B cell (primary cell): ENCODE measurements around the gene PHF20. TPM values are rescaled to one million over a fixed set of nuclear protein-coding genes. Genes with fewer than 3 reads are reported as not detected.

Experiments used
- ATAC-seq: fragments of 200-7000 bp; cut with Tn5 transposase; one replicate; pipeline ENCODE4 v1.10.0; 2021; ENCODE audit warnings: low read depth, mild to moderate bottlenecking, moderate number of reproducible peaks, moderate library complexity
- CTCF ChIA-PET: fragments of 350-600 bp; sonication (Branson Sonifier 250); formaldehyde crosslinking; loops from one replicate; lab custom pipeline; 2021; ENCODE audit warnings: antibody characterized with exemption, inconsistent platforms; lab: Charles Lee
- POLR2A ChIA-PET: fragments of 350-600 bp; sonication (Branson Sonifier 250); formaldehyde crosslinking; loops from one replicate; lab custom pipeline; 2021; ENCODE audit warnings: antibody characterized with exemption; lab: Charles Lee
- DNase-seq: peaks from one replicate; pipeline ENCODE4 v3.0.0; 2013
- H2AFZ ChIP-seq: 2 replicates; pipeline ENCODE4 v1.6.1; 2012; ENCODE audit warnings: mild to moderate bottlenecking, low read depth, low read length; ENCODE audit not compliant: insufficient read depth, poor library complexity, severe bottlenecking
- H3K27ac ChIP-seq, 2 donors: 1 replicate in 1 of 2; 2 replicates in 1 of 2; pipeline ENCODE4 v1.5.1; 2012 to 2013; ENCODE audit warnings: low read length in 2 of 2, mild to moderate bottlenecking in 2 of 2, moderate library complexity in 1 of 2
- H3K27me3 ChIP-seq, 4 experiments: fragments of 200-600 bp in 1 of 4; sonication (generic) in 1 of 4; replicated peaks in 1 of 4; 1 replicate in 2 of 4; 2 replicates in 2 of 4; pipeline versions ENCODE4 v1.6.1 to v1.7.0; 2013 to 2016; ENCODE audit warnings: low read length in 3 of 4, mild to moderate bottlenecking in 2 of 4, mixed read lengths in 1 of 4, moderate library complexity in 1 of 4; ENCODE audit not compliant: insufficient read depth in 4 of 4, control insufficient read depth in 3 of 4; ENCODE audit errors: control extremely low read depth in 1 of 4
- H3K36me3 ChIP-seq, 2 experiments: replicated peaks in 1 of 2; 1 replicate in 1 of 2; 2 replicates in 1 of 2; pipeline versions ENCODE4 v1.6.1 to v1.7.1; 2013; ENCODE audit warnings: low read length in 1 of 2; ENCODE audit not compliant: insufficient read depth in 2 of 2, control insufficient read depth in 1 of 2; ENCODE audit errors: control extremely low read depth in 1 of 2, extremely low read depth in 1 of 2
- H3K4me1 ChIP-seq, 2 donors: fragments of 200-600 bp in 1 of 2; sonication (generic) in 1 of 2; 1 replicate in 1 of 2; 2 replicates in 1 of 2; pipeline versions ENCODE4 v1.5.1 to v1.6.1; 2013 to 2017; ENCODE audit warnings: low read length in 2 of 2; ENCODE audit not compliant: control insufficient read depth in 2 of 2, insufficient read depth in 2 of 2
- H3K4me2 ChIP-seq: replicated peaks from 2 replicates; pipeline ENCODE3; 2012; ENCODE audit warnings: mild to moderate bottlenecking, low read depth, low read length; ENCODE audit not compliant: poor library complexity, severe bottlenecking
- H3K4me3 ChIP-seq, 5 experiments: fragments of 200-600 bp in 1 of 5; sonication (generic) in 1 of 5; 1 replicate in 3 of 5; 2 replicates in 2 of 5; pipeline versions ENCODE4 v1.5.1 to v1.7.0; 2011 to 2016; ENCODE audit warnings: low read length in 4 of 5, mild to moderate bottlenecking in 4 of 5, low read depth in 2 of 5, control low read depth in 1 of 5, moderate library complexity in 1 of 5; ENCODE audit not compliant: insufficient read depth in 1 of 5; ENCODE audit errors: control extremely low read depth in 1 of 5, extremely low read depth in 1 of 5
- H3K79me2 ChIP-seq: fragments of 200-600 bp; sonication (generic); one replicate; pipeline ENCODE4 v1.6.0; 2016; ENCODE audit warnings: low read length; ENCODE audit not compliant: control insufficient read depth, insufficient read depth
- H3K9ac ChIP-seq: fragments of 200-600 bp; sonication (generic); 2 replicates; pipeline ENCODE4 v1.6.1; 2017; ENCODE audit warnings: mild to moderate bottlenecking, low read length, moderate library complexity
- H3K9me3 ChIP-seq, 3 donors: one replicate each; pipeline versions ENCODE4 v1.6.1 to v1.7.1; 2013; ENCODE audit warnings: low read length in 2 of 3; ENCODE audit not compliant: control insufficient read depth in 2 of 3, insufficient read depth in 1 of 3; ENCODE audit errors: control extremely low read depth in 1 of 3
- H4K20me1 ChIP-seq: 2 replicates; pipeline ENCODE4 v1.6.0; 2012; ENCODE audit warnings: mild to moderate bottlenecking, low read length; ENCODE audit not compliant: insufficient read depth, control insufficient read depth, poor library complexity, severe bottlenecking
- H3K27ac Mint-ChIP-seq: one replicate; pipeline ENCODE4 v1.8.0; 2021; ENCODE audit warnings: mixed read lengths
- H3K27me3 Mint-ChIP-seq: one replicate; pipeline ENCODE4 v1.8.0; 2021; ENCODE audit warnings: mixed read lengths
- H3K4me1 Mint-ChIP-seq: one replicate; pipeline ENCODE4 v1.8.0; 2021; ENCODE audit warnings: mixed read lengths
- H3K4me3 Mint-ChIP-seq: one replicate; pipeline ENCODE4 v1.8.0; 2021; ENCODE audit warnings: mixed read lengths
- H3K9me3 Mint-ChIP-seq: one replicate; pipeline ENCODE4 v1.8.0; 2022; ENCODE audit warnings: mixed read lengths; ENCODE audit not compliant: insufficient read depth
- EZH2 ChIP-seq: IDR thresholded peaks from 2 replicates; pipeline ENCODE4 v1.6.1; 2012; ENCODE audit warnings: borderline replicate concordance, low read depth, mild to moderate bottlenecking, moderate library complexity, low read length; ENCODE audit not compliant: insufficient read depth, poor library complexity, severe bottlenecking
- WGBS: methylation state at CpG from one replicate; pipeline ENCODE4 v1.1.5; 2013; ENCODE audit warnings: missing lambda C conversion rate; ENCODE audit not compliant: insufficient coverage; 5-methylcytosine and 5-hydroxymethylcytosine counted together
- intact Hi-C: fragments of 100-400 bp; cut with micrococcal nuclease; formaldehyde crosslinking; loops from one replicate; pipeline ENCODE4 v1.10.0; 2022
- polyA plus RNA-seq: library from polyadenylated mRNA; depleted of rRNA; stranded (reverse); fragments of >200 nt; gene quantifications from 2 replicates; pipeline ENCODE4 v1.2.3, GENCODE V29; 2012
- total RNA-seq, 2 donors: library from RNA; stranded (reverse); fragments of 120-200 nt in 1 of 2; gene quantifications; 1 replicate in 1 of 2; 2 replicates in 1 of 2; pipeline versions ENCODE4 v1.2.3 to v1.2.4, GENCODE V29; 2013 to 2022
- TF ChIP-seq, protein P1 (sequence below): fragments of 200-600 bp; IDR thresholded peaks from one replicate; pipeline ENCODE4 v1.8.0; 2022; ENCODE audit warnings: antibody characterized with exemption, mild to moderate bottlenecking

PHF20 gene
- total and polyA plus RNA-seq, 2 donors (not counting 1 experiment from before 2014, with no cell fraction given): 53.6 to 92.3 TPM

GRCh38 chr20:35801865-35802264 is 30.1 kb downstream of the PHF20 start:
- H3K4me3 ChIP-seq: no peak overlapping the region
- no peak overlapping the region for H2AFZ ChIP-seq
- TF ChIP-seq, protein P1, sequence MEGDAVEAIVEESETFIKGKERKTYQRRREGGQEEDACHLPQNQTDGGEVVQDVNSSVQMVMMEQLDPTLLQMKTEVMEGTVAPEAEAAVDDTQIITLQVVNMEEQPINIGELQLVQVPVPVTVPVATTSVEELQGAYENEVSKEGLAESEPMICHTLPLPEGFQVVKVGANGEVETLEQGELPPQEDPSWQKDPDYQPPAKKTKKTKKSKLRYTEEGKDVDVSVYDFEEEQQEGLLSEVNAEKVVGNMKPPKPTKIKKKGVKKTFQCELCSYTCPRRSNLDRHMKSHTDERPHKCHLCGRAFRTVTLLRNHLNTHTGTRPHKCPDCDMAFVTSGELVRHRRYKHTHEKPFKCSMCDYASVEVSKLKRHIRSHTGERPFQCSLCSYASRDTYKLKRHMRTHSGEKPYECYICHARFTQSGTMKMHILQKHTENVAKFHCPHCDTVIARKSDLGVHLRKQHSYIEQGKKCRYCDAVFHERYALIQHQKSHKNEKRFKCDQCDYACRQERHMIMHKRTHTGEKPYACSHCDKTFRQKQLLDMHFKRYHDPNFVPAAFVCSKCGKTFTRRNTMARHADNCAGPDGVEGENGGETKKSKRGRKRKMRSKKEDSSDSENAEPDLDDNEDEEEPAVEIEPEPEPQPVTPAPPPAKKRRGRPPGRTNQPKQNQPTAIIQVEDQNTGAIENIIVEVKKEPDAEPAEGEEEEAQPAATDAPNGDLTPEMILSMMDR: no peak
- no peak for TF ChIP-seq EZH2
- DNase-seq: no peak
- Mint-ChIP-seq H3K27me3 (no peaks in the 10 kb centered on the region), H3K4me1 (peaks cover 3% of the 10 kb centered on the region), H3K4me3 (no peak overlapping the region), H3K27ac (peak overlapping the region; percentile 6), H3K9me3 (no peaks in the 10 kb centered on the region)
- 100% methylated on average over 1 of the region's 1 CpG for WGBS
- ChIA-PET POLR2A (interaction anchor here (0.6 to 0.7 kb wide), 2 partner anchors 59 to 549 kb away, joined by 5 to 10 read pairs; no protein-coding TSS in a partner anchor), CTCF (interaction anchor here (1.1 kb wide), 1 partner anchor 60 kb away, joined by 4 read pairs; the partner anchor contains the start of gene RBM39)
- peak overlapping the region in 1 of 2 donors; percentile 52 for H3K27ac ChIP-seq
- H3K9ac ChIP-seq: no peak overlapping the region
- H3K9me3 ChIP-seq: no peaks in the 10 kb centered on the region
- peaks cover 4 to 5% of the 10 kb centered on the region in 2 donors for H3K4me1 ChIP-seq
- intact Hi-C loops: no loop called here
- H3K27me3 ChIP-seq: no peaks in the 10 kb centered on the region
- no peak overlapping the region for H3K4me2 ChIP-seq
- H3K36me3 ChIP-seq: peaks cover 2 to 53% of the 10 kb centered on the region in 2 experiments
- ATAC-seq: no peak
- peaks cover 9% of the 10 kb centered on the region for H4K20me1 ChIP-seq
- H3K79me2 ChIP-seq: peaks cover 83% of the 10 kb centered on the region

GRCh38 chr20:35806075-35806474 is 34.3 kb downstream of the PHF20 start:
- ChIA-PET CTCF (no interaction called here), POLR2A (no interaction called here)
- no peak for TF ChIP-seq EZH2
- TF ChIP-seq, protein P1: no peak
- Histone ChIP-seq H2AFZ (no peak overlapping the region), H4K20me1 (peaks cover 23% of the 10 kb centered on the region), H3K36me3 (peaks cover 2 to 54% of the 10 kb centered on the region in 2 experiments), H3K4me1 (no peaks in the 10 kb centered on the region), H3K4me2 (no peak overlapping the region), H3K27ac (no peak overlapping the region), H3K27me3 (no peaks in the 10 kb centered on the region), H3K9me3 (no peaks in the 10 kb centered on the region), H3K9ac (no peak overlapping the region), H3K79me2 (peaks cover 81% of the 10 kb centered on the region), H3K4me3 (no peak overlapping the region)
- peaks cover 5% of the 10 kb centered on the region for H3K4me1 Mint-ChIP-seq
- intact Hi-C loops: no loop called here
- H3K27ac Mint-ChIP-seq: no peak overlapping the region
- no peak overlapping the region for H3K4me3 Mint-ChIP-seq
- DNase-seq (no peak), ATAC-seq (no peak)
- H3K9me3 Mint-ChIP-seq: no peaks in the 10 kb centered on the region
- H3K27me3 Mint-ChIP-seq: no peaks in the 10 kb centered on the region
- WGBS: 100% methylated on average over 1 of the region's 3 CpGs
